Measurements from ENCODE around the gene CFAP206. TPM values are rescaled to one million over a fixed set of nuclear protein-coding genes. Genes with fewer than 3 reads are reported as not detected.

Gene CFAP206
- total RNA-seq, 2 donors from 2014 or later: 0.26 to 0.39 TPM

DNA sequence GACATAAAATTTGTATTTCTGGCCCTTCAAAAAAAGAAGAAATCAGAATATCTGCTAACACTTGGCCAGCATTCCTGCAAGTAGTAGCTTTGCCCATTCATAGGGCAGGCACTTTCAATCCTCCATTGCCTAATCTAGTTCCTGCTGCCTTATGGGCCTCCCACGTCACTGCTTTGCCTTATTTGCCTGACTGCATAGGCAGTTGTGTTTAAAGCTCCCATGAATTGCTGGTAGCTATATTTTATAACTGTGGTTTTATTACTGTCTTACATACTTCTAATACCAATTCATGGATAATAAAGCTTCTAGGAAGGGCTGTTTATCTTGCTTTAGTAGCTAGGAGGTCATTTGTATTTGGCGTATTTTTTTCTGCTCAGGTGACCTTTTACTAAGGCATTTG is 57.3 kb downstream of the CFAP206 start:
- no peaks in the 10 kb centered on the region for H3K27me3 ChIP-seq
- no peak overlapping the region for H3K4me3 ChIP-seq
- TF ChIP-seq, protein P1, sequence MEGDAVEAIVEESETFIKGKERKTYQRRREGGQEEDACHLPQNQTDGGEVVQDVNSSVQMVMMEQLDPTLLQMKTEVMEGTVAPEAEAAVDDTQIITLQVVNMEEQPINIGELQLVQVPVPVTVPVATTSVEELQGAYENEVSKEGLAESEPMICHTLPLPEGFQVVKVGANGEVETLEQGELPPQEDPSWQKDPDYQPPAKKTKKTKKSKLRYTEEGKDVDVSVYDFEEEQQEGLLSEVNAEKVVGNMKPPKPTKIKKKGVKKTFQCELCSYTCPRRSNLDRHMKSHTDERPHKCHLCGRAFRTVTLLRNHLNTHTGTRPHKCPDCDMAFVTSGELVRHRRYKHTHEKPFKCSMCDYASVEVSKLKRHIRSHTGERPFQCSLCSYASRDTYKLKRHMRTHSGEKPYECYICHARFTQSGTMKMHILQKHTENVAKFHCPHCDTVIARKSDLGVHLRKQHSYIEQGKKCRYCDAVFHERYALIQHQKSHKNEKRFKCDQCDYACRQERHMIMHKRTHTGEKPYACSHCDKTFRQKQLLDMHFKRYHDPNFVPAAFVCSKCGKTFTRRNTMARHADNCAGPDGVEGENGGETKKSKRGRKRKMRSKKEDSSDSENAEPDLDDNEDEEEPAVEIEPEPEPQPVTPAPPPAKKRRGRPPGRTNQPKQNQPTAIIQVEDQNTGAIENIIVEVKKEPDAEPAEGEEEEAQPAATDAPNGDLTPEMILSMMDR (IDR thresholded peaks at IDR 0.05): no peak
- DNase-seq (ENCODE audit: low spot score): no peak
- no peaks in the 10 kb centered on the region for H3K36me3 ChIP-seq
- no peaks in the 10 kb centered on the region for H3K4me1 ChIP-seq
- H3K27ac ChIP-seq: no peak overlapping the region
- H3K9me3 ChIP-seq: peaks cover 0 to 9% of the 10 kb centered on the region in 2 donors

DNA sequence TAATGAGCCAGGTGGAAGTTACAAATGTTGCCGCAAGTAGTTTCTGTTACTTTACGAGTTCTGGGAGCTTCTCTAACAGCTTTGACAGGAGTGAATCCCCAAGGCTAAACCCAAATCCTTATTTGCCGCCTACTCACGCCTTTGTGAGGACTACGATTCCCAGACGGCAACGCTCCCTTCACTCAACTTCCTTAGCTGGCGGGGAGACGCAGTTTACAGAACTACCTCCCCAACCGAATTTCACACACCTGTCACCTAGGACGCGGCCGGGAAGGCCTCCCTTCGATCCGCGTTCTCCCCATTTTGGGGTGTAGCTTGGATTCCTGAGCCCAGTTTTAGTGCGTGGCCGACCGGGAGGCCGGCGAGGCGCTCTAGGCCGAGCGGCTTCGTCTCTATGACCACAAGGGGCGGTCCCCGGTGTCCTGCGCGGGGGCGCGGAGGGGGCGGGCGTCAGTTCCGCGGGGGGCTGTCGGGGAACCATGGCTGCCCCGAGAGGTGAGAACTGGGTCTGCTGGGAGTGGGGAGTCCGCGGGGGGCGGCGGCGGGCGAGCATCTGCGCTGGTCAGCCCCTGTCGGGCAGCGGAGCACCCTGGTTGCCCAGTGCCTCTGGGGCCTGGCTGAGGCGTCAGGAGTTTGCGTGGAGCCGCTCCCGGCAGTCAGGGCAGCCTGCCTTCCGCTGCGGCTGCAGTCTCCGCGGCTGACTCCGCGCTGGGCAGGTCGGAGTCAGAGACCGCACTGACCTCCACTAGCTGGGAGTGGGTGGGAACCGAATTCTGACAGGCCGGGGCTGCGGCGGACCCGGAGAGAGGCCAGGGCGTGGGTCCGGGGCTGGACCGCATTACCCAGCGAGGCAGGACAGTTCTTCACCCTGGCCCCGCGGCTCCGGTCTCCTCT is 65.0 kb downstream of the CFAP206 start, which contains the start of gene SLC35A1:
Gene SLC35A1, plus strand, starts transcription at position 450 of the 894 bp plus-strand sequence. Its CDS starts 30 bp downstream, at position 480.
- H3K27me3 ChIP-seq: no peaks in the 10 kb centered on the region
- H3K36me3 ChIP-seq: no peaks in the 10 kb centered on the region
- H3K9me3 ChIP-seq: no peaks in the 10 kb centered on the region
- H3K27ac ChIP-seq: peak within 1 kb of the TSS; percentile 95 to 96
- peak; percentile 89 for DNase-seq (ENCODE audit: low spot score)
- TF ChIP-seq, protein P1 (IDR thresholded peaks at IDR 0.05): peak; percentile 17 to 45
- peaks cover 0 to 11% of the 10 kb centered on the region in 2 donors for H3K4me1 ChIP-seq
- H3K4me3 ChIP-seq: peak within 1 kb of the TSS; percentile 90 to 93

- H3K4me3 ChIP-seq: peak overlapping the region; percentile 90 to 93
- H3K36me3 ChIP-seq: no peaks in the 10 kb centered on the region
- DNase-seq (ENCODE audit: low spot score): no peak
- peaks cover 0 to 11% of the 10 kb centered on the region in 2 donors for H3K4me1 ChIP-seq
- no peaks in the 10 kb centered on the region for H3K27me3 ChIP-seq
- H3K27ac ChIP-seq: peak overlapping the region; percentile 95 to 96
- no peaks in the 10 kb centered on the region for H3K9me3 ChIP-seq
- TF ChIP-seq, protein P1 (IDR thresholded peaks at IDR 0.05): no peak
Observed at GRCh38 chr6:87473419-87473903, 65.7 kb downstream of the CFAP206 start.

- H3K27me3 ChIP-seq: no peaks in the 10 kb centered on the region
- H3K9me3 ChIP-seq: no peaks in the 10 kb centered on the region
- H3K27ac ChIP-seq: no peak overlapping the region
- DNase-seq (ENCODE audit: low spot score): no peak
- H3K4me3 ChIP-seq: no peak overlapping the region
- no peaks in the 10 kb centered on the region for H3K4me1 ChIP-seq
- no peaks in the 10 kb centered on the region for H3K36me3 ChIP-seq
- TF ChIP-seq, protein P1 (IDR thresholded peaks at IDR 0.05): no peak
Observed at GRCh38 chr6:87481931-87482330, 74.2 kb downstream of the CFAP206 start.

DNA sequence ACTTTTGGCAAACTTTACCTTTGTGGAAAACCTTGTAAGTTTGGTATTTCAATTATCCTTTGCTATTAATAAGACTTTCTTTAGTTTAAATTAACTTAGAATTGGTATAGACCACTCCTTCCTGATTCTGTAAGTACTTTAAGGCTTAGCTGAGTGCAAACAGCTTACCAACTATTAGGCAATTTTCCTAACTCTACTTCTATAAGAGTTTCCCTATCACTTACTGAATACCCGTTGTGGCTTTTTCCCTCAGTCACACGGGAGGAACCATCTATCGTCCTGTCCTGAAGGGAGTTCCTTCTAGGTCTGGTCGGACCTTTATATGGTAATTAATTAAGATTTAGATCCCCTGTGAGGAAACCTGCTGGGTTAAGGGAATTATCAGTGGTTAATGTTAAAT is 74.6 kb downstream of the CFAP206 start:
- Histone ChIP-seq H3K4me3 (no peak overlapping the region), H3K4me1 (no peaks in the 10 kb centered on the region), H3K27ac (no peak overlapping the region), H3K9me3 (no peaks in the 10 kb centered on the region), H3K36me3 (no peaks in the 10 kb centered on the region), H3K27me3 (no peaks in the 10 kb centered on the region)
- TF ChIP-seq, protein P1 (IDR thresholded peaks at IDR 0.05): no peak
- no peak for DNase-seq (ENCODE audit: low spot score)

All from right atrium auricular region (tissue), 2 donors.